Mammary epithelial cell (primary cell): ENCODE results near the gene DIO1.

ENCODE experiments used
- CTCF ChIP-seq, 2 donors: IDR thresholded peaks in 1 of 2; conservative IDR thresholded peaks in 1 of 2; 2 replicates each; pipeline ENCODE4 v1.5.1; 2011 to 2012; ENCODE audit warnings: inconsistent platforms in 2 of 2, low read length in 2 of 2, mild to moderate bottlenecking in 2 of 2, control low read depth in 1 of 2, low read depth in 1 of 2; ENCODE audit not compliant: insufficient read depth in 1 of 2; ENCODE audit errors: extremely low read depth in 1 of 2
- EZH2 ChIP-seq: IDR thresholded peaks from 2 replicates; pipeline ENCODE4 v1.6.1; 2012; ENCODE audit warnings: low read length, inconsistent platforms, borderline replicate concordance

GRCh38 chr1:53902235-53903138, 8.5 kb downstream of the DIO1 start:
- TF ChIP-seq CTCF (conservative IDR thresholded peaks at IDR 0.05 in 1 of 2, IDR thresholded peaks at IDR 0.05 in 1 of 2; ENCODE audit: extremely low read depth in 1 of 2, insufficient read depth in 1 of 2, low read depth in 1 of 2, low read length in 2 of 2) = no peak
- TF ChIP-seq EZH2 = no peak
